ENCODE data around the gene SYK.
A peak's percentile ranks its signal among the peaks of the same experiment; 100 is the strongest.

SYK gene

DNA sequence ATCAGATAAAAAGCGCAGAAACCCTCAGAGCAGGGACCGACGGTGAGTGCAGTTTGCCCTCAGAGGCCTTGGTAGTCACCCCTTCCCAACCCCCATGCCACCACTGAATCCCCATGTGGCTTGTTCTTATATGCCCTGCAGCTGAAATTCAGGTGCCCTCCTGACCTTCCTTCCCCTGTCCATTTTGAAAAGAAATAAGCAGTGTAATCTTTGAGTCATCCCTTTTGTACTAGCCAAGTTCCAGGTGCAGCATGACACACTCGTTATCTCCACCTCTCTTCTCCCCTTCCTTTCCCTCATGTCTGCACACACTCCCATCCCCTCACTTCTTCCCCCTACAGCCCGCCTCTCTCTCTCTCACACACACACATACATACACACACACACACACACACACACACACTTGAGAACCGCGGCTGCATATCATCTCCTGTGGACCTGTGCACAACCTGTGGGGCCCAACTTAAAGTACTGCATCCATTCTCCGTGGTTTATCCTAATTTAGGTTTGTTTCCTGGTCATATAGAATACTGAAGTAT is 53.1 kb downstream of the SYK start:
- no peak for DNase-seq

DNA sequence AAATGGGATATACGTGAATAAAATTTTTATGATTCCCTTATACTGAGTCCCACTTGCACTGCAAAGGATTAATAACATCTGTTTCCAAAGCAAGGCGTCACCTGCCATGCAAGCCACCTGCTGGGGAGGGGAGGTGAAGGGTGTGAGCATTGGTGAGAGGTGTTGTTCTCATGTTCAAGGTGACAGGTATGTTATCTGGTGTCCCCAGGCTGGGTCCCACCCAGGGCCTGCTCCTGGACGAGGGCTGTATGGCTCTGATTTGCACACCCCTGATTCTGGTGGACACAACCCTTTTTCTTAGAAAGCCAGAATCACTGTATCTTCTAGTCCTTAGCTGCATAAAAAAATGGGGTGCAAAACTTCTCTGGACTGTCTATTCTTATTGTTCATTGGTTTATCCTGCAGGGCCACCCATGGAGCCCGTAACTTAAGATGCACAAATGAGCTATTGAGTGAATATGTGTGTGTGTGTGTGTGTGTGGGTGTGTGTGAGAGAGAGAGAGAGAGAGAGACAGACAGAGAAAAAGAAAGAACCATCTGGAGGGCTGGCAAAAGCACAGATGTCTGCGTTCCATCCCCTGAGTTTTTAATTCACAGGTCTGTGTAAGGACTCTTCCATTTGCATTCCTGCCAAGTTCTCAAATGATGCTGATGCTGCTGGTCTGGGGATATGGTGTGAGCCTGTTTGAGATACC is 53.7 kb downstream of the SYK start:
- DNase-seq = peak; percentile 17

DNA sequence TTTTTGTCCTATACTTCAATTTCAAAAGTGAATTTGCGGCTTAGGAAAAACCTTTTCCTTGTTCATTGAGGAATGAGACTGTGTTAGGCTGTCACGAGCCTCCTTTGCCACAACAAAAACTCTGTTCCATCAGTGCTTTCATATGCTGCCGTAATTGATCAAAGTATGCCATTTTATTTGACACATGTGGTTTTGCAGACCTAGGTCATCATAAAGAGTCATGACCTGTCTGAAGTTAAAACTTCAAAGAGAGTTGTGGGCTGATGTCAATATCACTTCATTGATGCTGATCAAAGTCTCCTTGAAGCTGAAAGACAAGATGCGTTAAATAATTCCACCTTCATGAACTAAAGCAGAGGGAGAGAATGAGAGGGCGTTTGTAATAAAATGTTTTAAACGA is 55.5 kb downstream of the SYK start:
- DNase-seq = no peak

DNA sequence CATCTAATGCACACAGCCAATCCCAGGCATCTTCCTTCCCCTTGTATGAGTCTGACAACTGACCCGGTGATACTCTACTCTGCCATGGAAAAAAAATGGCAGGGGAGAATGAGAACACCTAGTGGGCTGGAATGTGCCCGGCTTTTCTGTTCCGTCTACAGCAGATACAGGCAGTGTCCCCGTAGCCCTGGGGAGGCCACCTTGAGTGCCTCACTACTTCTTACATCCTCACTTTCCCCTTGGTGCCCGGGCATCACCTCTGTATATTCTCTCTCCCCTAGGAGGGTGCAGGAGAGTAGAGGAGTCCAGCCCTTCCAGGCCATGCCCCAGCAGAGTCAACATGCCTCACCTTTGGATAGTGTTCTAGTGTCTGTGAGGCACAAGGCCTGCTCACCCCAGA is 56.2 kb downstream of the SYK start:
- no peak for DNase-seq

DNA sequence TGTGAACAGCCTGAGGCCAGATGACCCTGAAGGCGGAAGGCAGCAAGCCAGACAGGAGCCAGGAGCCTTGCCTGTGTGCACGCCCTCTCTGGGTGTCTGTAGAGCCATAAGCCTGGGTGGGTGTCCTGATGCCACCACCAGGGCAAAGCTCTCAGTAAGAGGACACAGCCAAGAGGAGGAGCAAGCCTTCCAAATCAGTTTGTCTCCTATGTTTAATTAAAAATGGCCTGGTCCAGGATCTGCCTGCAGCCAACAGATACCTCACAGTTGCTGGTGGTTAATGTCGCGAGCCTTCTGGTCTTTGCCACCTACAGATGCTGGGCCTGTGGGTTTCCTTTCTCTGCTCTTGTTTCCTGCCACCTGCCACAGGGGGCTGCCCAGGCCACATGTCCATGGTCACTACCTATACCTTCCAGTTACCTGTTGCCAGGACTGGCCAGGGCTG is 56.9 kb downstream of the SYK start:
- no peak for DNase-seq

DNA sequence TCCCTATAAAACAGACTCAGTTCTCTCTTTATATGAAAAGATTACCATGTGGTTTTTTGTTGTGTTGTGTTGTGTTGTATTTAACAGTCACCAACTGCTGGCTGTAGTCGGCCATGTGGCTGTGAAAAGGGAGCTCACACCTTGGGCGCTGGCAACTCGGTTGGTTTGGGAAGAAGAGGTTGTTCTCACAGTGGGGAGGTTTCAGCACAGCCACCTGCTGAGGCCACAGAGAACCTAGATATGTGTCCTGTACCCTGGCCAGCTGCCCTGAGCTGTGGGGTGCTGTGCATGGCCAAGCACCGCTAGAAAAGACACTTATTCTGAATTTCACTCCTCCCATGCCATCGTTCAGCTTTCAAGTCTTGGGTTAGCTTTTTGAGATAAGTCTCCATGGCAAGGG is 58.8 kb downstream of the SYK start:
- no peak for DNase-seq

DNA sequence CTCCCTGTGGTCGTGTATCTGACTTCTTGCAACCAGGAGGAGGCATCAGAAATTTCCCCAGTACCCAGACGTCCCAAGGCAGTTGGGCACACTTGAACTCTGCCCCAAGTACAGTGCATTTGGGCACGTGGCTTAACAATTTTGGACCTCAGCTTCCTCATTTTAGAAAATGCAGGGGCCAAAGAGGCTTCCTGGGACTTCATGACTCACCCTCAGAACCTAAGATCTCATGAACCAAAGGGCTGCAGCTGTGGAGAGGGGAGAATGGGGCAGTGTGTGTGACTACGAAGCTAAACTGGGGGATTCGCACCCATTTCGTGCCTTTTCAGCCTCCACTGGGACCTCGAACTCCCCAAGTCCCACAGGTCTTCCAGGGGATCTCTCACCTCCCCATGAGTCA is 59.2 kb downstream of the SYK start:
- DNase-seq = no peak

DNA sequence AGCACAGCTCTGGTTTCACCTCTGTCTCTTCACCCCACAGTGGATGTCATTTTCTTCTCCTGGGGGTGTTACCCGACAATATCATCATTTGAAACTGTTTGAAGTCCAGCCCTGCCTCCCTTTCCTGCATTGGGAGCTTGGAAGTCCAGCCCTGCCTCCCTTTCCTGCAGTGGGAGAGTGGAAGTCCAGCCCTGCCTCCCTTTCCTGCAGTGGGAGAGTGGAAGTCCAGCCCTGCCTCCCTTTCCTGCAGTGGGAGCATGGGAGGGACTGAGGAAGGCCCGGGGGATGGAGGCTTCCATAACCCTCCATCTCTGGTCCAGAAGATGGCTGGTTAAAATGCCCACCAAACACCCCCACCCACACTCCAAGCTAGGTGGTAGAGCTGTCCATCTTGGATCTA is 59.8 kb downstream of the SYK start:
- DNase-seq = no peak

DNA sequence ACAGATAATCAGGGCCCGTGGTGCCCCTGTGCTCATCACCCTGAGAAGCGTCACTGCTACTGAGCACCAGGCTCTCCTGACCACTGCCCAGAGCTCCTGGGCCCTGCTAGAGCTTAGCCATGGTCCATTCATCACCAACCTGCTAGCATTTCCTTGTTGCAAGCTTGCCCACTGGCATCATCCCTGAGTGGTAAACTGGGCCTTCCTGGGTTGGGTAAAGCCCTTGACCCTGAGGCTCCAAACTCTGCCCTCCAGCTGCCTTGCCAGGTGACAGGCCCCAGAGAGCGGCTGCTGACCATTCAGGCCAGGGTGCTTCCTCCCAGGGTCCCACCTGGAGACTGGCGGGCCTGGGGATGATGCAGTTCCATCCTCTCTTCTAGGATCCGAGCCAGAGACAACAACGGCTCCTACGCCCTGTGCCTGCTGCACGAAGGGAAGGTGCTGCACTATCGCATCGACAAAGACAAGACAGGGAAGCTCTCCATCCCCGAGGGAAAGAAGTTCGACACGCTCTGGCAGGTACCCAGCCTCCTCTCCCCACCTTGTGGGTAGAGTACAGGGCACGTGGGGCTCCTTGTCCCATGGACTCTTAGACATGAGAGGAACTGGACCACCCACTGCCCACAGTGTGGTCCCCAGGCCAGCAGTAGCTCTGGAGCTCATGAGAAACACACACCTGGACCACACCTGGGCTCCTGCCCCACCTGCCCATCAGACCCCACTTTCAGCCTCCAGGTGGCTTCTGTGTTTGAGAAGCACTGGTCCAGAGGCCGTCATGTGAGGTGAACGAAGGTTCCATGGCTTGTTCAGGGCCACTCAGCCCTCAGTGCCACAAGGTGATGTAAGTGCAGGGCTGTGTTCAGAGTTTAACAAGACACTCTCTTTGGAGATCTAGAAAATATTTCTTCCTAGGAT is 60.5 kb downstream of the SYK start:
- no peak for DNase-seq

DNA sequence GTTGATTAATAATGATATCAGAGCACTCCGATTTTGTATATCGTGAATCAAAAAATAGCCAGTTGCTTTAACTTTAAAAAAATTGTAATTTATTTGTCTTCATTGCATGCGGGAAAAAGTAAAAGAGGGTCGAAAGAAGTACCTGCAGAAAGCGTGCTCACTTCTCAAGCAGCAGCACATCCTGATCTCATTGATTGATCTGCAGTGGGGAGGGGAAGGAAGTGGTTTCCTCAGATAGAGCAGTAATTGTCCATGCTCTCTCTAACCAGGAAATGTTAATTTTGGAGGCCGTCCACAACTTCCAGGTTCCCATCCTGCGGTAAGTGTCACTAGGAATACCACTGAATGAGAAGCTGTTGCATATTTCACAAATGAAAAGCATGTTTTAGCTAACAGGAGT is 63.2 kb downstream of the SYK start:
- DNase-seq = no peak

DNA sequence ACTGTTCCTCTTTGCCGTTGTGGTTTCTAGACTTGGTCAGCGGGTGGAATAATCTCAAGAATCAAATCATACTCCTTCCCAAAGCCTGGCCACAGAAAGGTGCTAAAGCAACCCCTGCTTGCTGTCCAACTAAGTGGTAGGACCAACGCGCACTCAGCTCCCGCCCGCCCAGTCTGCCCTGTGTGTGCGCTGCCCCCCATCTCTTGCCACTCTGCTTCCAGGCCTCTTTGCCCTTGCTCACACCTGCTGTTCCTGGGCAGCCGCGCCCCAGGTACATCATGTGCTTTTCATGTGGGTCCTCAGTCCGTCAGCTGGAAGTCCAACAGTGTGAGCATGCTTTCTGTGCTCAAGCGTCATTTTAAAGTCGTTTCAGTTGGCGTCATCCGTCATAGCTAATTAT is 65.5 kb downstream of the SYK start:
- DNase-seq = no peak

DNA sequence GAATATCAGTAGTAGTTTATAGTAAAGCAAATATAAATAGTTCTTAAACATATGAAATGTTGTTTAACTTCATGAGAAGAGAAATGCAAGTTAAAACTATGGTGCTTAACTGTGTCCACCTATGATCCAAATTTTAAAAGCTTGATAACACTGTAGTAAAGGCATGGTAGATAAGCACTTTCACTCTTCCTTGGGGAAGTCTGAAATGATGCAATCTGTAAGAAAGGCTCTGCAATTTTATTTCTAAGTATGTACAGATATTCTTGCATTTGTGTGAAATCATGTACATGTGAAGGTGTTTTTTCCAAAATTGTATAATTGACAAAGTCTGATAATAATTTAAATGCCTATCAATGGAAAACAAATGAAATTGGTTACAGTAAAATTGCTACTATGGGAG is 66.9 kb downstream of the SYK start:
- no peak for DNase-seq

DNA sequence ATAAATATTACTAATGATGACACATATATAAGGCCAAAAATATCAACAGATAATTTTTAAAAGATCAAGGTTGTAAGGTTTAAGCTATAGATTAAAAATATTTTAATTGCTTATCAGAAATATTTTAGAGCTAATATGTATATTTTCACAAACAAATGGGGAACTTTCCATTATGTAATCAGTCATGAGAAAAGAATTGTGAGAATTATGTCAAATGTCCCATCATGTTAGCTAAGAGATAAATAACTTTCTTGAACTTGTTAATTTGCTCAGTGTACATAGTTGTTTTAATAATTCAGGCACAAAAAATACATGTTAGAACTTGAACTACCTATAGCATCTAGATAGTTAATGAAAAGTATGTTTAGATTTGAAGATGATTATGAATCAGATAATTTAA is 67.7 kb downstream of the SYK start:
- DNase-seq = no peak

DNA sequence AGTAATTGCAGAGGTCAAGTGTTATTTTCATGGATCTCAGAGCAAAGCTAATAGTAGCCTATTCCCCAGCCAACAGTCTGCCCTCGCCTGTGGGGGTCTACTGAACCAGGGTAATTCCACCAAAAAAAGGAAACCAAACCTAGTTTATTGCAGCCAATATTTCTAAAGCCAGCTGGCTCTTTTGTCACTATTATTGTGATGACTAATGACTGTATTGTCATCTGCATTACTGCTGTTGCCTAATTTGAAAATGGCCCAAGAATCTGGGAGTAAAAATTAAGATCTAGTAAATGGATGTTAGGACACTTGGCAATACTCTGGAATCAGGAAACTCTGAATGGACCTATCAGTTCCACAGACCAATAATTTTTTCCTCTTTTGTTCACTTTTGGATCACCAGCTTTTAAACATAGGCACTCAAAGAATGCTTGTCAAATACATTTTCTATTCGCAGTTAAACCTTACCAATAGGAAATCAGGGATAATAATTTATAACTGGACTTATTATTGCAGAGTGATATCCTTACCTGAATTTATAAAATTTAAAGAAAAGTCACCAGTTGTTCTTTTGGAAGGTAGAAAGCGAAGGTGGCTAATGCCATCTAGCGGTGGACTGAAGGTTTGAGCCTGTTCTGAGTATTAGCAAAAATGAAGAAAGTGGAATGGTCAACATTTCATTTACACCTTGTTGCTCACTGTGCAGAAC is 69.2 kb downstream of the SYK start:
- DNase-seq = peak; percentile 80

DNA sequence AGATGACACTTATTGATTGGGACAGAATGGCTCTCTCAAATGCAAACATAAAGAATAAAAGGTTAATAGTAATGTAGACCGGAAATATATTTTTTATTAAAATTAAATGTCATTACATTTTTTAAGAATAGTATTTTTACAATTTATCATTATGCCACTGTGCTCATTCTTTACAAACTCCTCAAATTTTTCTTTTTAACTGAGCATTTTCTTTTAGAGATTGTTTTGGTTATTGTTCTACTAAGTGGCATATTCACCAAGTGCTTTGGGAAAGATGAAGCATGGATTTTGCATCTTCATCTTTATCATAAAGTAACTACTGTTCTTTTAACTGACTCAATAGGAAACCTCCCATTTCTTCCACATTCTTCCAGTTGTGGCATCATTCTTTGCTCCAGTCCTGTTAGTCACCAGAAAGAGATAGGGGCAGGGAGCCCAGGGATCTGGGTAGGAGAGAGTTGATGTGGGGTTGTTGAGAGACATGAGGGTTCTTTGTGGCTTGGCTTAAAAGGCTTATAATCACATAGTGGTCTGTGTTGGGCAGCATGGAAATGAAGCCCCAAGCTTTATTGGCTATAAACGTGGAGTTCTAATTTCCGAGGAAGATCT is 69.8 kb downstream of the SYK start:
- no peak for DNase-seq

DNA sequence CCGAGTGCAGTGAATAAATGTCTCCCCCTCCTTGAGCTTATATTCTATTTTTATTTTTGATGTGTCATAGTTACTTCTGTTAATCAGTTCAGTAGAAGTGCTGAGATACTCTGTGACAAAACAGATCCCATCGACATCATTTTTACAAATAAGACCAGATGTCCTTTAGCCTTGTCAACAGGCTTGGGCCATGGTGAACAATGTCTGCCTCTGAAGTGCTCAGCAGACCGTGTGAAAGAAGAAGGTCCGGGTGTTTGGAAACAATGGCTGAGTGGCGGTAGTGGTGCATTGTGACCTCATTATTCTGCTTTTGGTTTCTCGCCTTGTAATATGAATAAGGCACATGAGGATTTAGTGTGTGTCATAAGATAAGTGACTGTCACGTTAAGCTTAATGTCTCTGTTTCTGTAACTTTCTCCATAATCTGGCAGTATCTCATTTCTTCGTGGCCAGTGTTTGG is 71.2 kb downstream of the SYK start:
- peak; percentile 86 for DNase-seq

DNA sequence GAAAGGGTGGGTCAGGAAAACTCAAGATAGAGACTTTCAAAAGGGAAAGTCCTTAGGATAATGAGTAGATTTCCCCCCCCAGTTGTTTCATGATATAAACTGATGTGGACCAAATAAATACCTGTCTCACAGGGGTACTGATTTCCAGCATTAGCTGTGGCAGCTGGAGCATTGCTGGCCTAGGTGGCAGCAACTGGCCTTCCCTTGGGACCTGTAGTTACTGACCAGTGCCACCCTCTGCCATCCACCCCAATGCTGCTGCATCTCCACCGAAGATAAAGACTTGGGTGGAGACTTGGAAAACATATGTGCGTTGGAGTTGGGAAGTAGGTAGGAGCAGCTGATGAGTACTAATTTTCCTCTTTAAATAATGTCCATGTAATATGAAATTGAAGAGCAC is 71.8 kb downstream of the SYK start:
- DNase-seq = peak; percentile 38

DNA sequence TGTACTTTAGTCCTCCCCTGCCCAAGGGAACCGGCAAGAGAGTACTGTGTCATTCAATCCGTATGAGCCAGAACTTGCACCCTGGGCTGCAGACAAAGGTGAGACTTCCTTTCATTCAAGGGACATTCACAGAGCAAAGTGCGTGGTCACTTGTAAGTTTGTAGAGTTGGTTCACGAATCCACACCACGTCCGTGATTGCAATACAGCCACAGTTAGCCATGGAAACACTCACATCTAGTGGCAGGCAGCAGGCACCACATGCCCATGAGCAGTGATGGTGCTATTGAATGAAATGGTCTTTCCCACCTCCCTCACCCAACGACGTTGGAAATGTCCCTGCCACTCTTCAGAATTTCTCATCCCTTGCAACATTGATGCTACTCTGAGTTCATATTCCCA is 72.6 kb downstream of the SYK start:
- DNase-seq = no peak

DNA sequence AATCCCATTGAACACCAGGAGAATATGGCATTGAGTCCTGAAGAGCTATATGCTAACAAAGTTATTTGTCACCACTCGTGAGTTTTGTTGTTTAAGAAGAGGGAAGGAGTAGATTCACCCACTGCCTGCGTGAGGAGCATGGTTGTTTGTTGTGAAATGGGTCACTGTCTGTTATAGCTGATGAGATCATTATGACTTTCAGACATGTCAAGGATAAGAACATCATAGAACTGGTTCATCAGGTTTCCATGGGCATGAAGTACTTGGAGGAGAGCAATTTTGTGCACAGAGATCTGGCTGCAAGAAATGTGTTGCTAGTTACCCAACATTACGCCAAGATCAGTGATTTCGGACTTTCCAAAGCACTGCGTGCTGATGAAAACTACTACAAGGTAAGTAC is 76.9 kb downstream of the SYK start:
- no peak for DNase-seq

DNA sequence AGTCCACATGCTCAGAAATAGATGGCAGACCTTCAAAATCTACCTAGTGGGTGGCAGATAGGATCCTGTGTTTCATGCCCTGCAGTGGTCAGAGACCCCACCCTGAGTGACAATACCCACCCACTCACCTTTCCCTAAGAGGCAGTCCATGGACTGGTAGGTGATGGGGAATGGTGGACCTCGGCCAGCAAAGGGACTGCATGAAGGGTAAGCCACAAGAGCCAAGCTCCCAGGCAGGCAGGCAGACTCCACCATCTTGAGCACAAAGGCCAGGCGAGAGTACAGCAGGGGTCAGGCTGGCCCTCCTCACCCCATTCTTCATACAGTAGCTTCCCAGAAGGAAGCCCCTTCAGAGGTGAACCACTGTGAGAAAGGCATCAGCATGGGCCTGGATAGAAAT is 78.4 kb downstream of the SYK start:
- no peak for DNase-seq

DNA sequence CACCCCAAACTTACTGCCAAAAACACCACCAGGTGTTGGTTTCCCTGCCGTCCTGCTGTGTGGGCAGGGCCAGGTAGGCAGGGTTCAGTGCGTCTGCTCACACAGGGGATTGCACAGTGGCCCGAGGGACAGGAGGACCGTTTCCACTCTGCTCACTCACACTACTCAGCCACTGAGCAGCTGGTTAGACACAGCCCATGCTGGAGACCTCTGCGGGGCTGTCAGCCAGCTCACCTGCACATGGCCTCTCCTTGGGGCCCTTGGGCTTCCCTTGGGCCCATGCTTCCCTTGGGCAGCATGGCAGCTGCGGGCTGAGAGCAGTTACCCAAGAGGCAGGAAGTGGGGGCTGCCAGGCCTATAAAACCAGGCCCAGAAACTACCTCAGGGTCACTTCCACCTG is 79.0 kb downstream of the SYK start:
- DNase-seq = no peak

DNA sequence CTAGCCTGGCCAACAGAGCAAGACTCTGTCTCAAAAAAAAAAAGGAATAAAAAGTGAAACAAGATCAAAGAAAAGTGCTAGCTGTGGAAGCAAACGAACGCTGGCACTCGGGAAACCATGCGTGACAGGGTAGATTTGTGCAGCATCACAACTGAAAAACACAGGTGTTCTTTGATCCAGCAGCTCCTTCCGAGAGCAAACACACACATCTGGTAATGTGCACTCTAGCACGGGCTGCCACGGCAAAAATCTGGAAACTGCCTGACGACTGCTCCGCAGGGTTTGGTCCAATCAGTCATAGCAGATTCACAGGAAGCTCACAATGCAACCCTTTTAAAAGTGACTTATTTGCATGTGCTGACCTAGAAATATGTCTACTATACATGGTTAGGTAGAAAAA is 80.0 kb downstream of the SYK start:
- no peak for DNase-seq

DNA sequence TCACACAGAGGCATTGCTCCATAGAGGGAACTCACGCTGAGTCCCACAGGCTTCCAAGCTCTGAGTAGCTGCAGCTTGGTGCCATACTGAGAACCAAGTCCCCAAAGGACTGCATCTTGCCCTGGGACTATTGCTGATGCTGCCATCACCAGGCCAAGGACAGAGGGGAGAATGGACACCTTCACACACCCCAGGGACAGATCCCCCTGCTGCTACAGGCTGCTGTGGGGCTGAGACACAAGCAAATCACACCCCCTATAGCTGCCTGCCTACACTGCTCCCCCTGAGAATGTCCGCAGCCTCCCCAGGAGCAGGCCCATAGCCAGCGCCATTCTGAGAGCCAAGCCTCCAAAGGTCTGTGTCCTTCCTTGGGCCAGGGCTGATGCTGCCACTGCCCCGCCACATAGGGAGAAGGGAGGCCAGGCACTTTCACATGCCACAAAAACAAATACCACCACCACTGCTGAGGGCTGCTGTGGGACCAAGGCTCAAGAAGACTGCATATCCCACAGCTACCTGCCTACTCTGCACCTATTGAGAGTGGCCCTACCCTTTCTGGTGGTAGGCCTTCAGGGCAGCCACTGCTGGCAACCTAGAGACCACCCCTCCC is 81.5 kb downstream of the SYK start:
- no peak for DNase-seq

Measured in NCI-H1092 treated with DMSO at 0.1 percent for 48 hours (cell line).